Activated B cell treated with CpG ODN at 0.5 μM for 24 hours (primary cell): ENCODE data around the gene PLA2G15. TPM values are rescaled to one million over a fixed set of nuclear protein-coding genes. Genes with fewer than 3 reads are reported as not detected.

Experiments used
- ATAC-seq: fragments of 200-7000 bp; cut with Tn5 transposase; one replicate; pipeline ENCODE4 v1.10.0; 2021; ENCODE audit warnings: low read depth, mild to moderate bottlenecking, moderate library complexity
- CTCF ChIA-PET: fragments of 350-600 bp; sonication (Branson Sonifier 250); formaldehyde crosslinking; loops from one replicate; lab custom pipeline; 2021; ENCODE audit warnings: antibody characterized with exemption; lab: Charles Lee
- POLR2A ChIA-PET: fragments of 350-600 bp; sonication (Branson Sonifier 250); formaldehyde crosslinking; loops from one replicate; lab custom pipeline; 2021; ENCODE audit warnings: antibody characterized with exemption; lab: Charles Lee
- DNase-seq: peaks from one replicate; pipeline ENCODE4 v3.0.0; 2022
- H3K27ac Mint-ChIP-seq: one replicate; pipeline ENCODE4 v1.8.0; 2020; ENCODE audit warnings: mixed read lengths
- H3K27me3 Mint-ChIP-seq: one replicate; pipeline ENCODE4 v1.8.0; 2021; ENCODE audit warnings: mixed read lengths
- H3K36me3 Mint-ChIP-seq: one replicate; pipeline ENCODE4 v1.8.0; 2021; ENCODE audit warnings: low read depth, mixed read lengths
- H3K4me1 Mint-ChIP-seq: one replicate; pipeline ENCODE4 v1.8.0; 2021; ENCODE audit warnings: mixed read lengths
- H3K4me3 Mint-ChIP-seq: one replicate; pipeline ENCODE4 v1.8.0; 2020; ENCODE audit warnings: mild to moderate bottlenecking, mixed read lengths
- H3K9me3 Mint-ChIP-seq: one replicate; pipeline ENCODE4 v1.8.0; 2020; ENCODE audit warnings: mixed read lengths
- intact Hi-C: fragments of 100-400 bp; cut with micrococcal nuclease; formaldehyde crosslinking; loops from one replicate; pipeline ENCODE4 v1.15.1; 2024
- total RNA-seq: library from RNA; stranded (reverse); gene quantifications from 2 replicates; pipeline ENCODE4 v1.2.3, GENCODE V29; 2022
- TF ChIP-seq, protein P1 (sequence below): fragments of 200-600 bp; IDR thresholded peaks from one replicate; pipeline ENCODE4 v1.8.0; 2022; ENCODE audit warnings: antibody characterized with exemption, mild to moderate bottlenecking

The PLA2G15 gene
- total RNA-seq, 1 donor from 2014 or later: 8.6 TPM

- Mint-ChIP-seq H3K27me3 (no peaks in the 10 kb centered on the region), H3K27ac (peak overlapping the region; percentile 93), H3K4me1 (peaks cover 38% of the 10 kb centered on the region), H3K36me3 (peaks cover 53% of the 10 kb centered on the region), H3K4me3 (peak overlapping the region; percentile 98), H3K9me3 (no peaks in the 10 kb centered on the region)
- TF ChIP-seq, protein P1, sequence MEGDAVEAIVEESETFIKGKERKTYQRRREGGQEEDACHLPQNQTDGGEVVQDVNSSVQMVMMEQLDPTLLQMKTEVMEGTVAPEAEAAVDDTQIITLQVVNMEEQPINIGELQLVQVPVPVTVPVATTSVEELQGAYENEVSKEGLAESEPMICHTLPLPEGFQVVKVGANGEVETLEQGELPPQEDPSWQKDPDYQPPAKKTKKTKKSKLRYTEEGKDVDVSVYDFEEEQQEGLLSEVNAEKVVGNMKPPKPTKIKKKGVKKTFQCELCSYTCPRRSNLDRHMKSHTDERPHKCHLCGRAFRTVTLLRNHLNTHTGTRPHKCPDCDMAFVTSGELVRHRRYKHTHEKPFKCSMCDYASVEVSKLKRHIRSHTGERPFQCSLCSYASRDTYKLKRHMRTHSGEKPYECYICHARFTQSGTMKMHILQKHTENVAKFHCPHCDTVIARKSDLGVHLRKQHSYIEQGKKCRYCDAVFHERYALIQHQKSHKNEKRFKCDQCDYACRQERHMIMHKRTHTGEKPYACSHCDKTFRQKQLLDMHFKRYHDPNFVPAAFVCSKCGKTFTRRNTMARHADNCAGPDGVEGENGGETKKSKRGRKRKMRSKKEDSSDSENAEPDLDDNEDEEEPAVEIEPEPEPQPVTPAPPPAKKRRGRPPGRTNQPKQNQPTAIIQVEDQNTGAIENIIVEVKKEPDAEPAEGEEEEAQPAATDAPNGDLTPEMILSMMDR: no peak
- ATAC-seq (no peak), DNase-seq (no peak)
- ChIA-PET POLR2A (interaction anchor here (2.3 to 5.4 kb wide), 2 partner anchors 25 to 47 kb away, joined by 37 to 104 read pairs; partner anchors contain the start of gene SLC7A6), CTCF (interaction anchor here (1.6 to 1.7 kb wide), 2 partner anchors 20 to 48 kb away, joined by 6 to 9 read pairs; no protein-coding TSS in a partner anchor)
- intact Hi-C loops: loop anchor here (1.0 to 2.0 kb wide), 7 partner anchors 19 to 463 kb away; partner anchors contain the start of genes CENPT, NUTF2, PLA2G15 and SLC7A6
Observed at GRCh38 chr16:68309799-68310198, 64.6 kb downstream of the PLA2G15 start.

DNA sequence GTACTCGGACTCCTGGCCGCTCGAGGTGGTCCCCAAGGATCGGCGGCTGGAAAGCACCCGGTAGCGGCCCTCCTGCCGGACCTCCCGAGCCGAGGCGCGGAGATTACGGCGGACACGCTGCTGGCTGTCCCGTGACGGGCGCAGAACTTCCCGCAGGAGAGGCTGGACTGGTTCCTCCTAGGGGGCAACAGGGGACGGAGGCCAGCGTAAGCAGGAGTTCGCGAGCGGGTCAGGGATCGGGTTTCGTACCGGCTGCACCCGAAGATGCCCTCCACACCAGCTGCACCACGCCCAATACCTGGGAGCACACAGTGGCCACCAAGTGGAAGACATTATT lies 65.2 kb downstream of the PLA2G15 start:
- ChIA-PET POLR2A (interaction anchor here (0.7 to 5.4 kb wide), 20 partner anchors 9 to 1002 kb away, joined by 3 to 104 read pairs (median 5); partner anchors contain the start of genes NFATC3, PLA2G15, RANBP10 and SLC7A6), CTCF (interaction anchor here (0.8 to 2.4 kb wide), 11 partner anchors 10 to 70 kb away, joined by 3 to 47 read pairs (median 4); partner anchors contain the start of gene SLC7A6)
- H3K9me3 Mint-ChIP-seq: no peaks in the 10 kb centered on the region
- TF ChIP-seq, protein P1: no peak
- DNase-seq: no peak
- no peak for ATAC-seq
- peaks cover 38% of the 10 kb centered on the region for H3K4me1 Mint-ChIP-seq
- H3K27me3 Mint-ChIP-seq: no peaks in the 10 kb centered on the region
- H3K36me3 Mint-ChIP-seq: peaks cover 51% of the 10 kb centered on the region
- H3K27ac Mint-ChIP-seq: peak overlapping the region; percentile 93
- intact Hi-C loops: loop anchor here (1.0 to 2.0 kb wide), 7 partner anchors 18 to 464 kb away; partner anchors contain the start of genes CENPT, NUTF2, PLA2G15 and SLC7A6
- peak overlapping the region; percentile 98 for H3K4me3 Mint-ChIP-seq

Other genes with a start within 250 kb of the PLA2G15 start
- 10.5 and 13.8 TPM in 2 replicates for gene DPEP2, start 245.9 kb upstream of the PLA2G15 start, total RNA-seq
- not detected in 2 replicates for gene DPEP2NB, start 229.5 kb upstream of the PLA2G15 start, total RNA-seq
- gene DDX28, start 222.1 kb upstream of the PLA2G15 start, total RNA-seq: 19.2 and 19.7 TPM in 2 replicates
- gene DUS2, start 222.1 kb upstream of the PLA2G15 start, total RNA-seq: 54.2 and 62.0 TPM in 2 replicates
- 64.8 and 72.0 TPM in 2 replicates for gene NFATC3, start 160.0 kb upstream of the PLA2G15 start, total RNA-seq
- 0.10 and 0.40 TPM in 2 replicates for gene ESRP2, start 9.2 kb upstream of the PLA2G15 start, total RNA-seq
- 52.5 and 54.1 TPM in 2 replicates for gene SLC7A6, start 19.2 kb downstream of the PLA2G15 start, total RNA-seq
- gene SLC7A6OS, start 65.6 kb downstream of the PLA2G15 start, total RNA-seq: 34.8 and 42.0 TPM in 2 replicates
- 41.8 and 50.3 TPM in 2 replicates for gene PRMT7, start 65.6 kb downstream of the PLA2G15 start, total RNA-seq
- gene SMPD3, start 203.1 kb downstream of the PLA2G15 start, total RNA-seq: 0.35 and 0.76 TPM in 2 replicates